Lung (tissue), 12 donors: ENCODE data around the gene MYPN. TPM values are rescaled to one million over a fixed set of nuclear protein-coding genes. Genes with fewer than 3 reads are reported as not detected.

Source experiments
- ATAC-seq: fragments of 200-7000 bp; cut with Tn5 transposase; one replicate; pipeline ENCODE4 v1.9.1; 2020; ENCODE audit warnings: moderate number of reproducible peaks; ENCODE audit not compliant: insufficient read depth, low FRiP score
- DNase-seq, 3 donors: peaks; one replicate each; pipeline ENCODE4 v3.0.0-alpha.2; 2013 to 2017
- H3K27ac ChIP-seq, 2 donors: one replicate each; pipeline ENCODE4 v1.5.1; 2013; ENCODE audit warnings: mild to moderate bottlenecking in 2 of 2, moderate library complexity in 2 of 2, control low read depth in 1 of 2, inconsistent platforms in 1 of 2, low read depth in 1 of 2, low read length in 1 of 2
- H3K27me3 ChIP-seq, 3 donors: one replicate each; pipeline ENCODE4 v1.5.1; 2013; ENCODE audit warnings: low read length in 2 of 3; ENCODE audit not compliant: control insufficient read depth in 3 of 3, insufficient read depth in 3 of 3
- H3K36me3 ChIP-seq, 4 donors: one replicate each; pipeline ENCODE4 v1.5.1; 2013; ENCODE audit warnings: low read length in 4 of 4, mild to moderate bottlenecking in 1 of 4, moderate library complexity in 1 of 4; ENCODE audit not compliant: control insufficient read depth in 4 of 4, insufficient read depth in 4 of 4
- H3K4me1 ChIP-seq, 5 donors: one replicate each; pipeline ENCODE4 v1.5.1; 2013; ENCODE audit warnings: low read length in 5 of 5, mild to moderate bottlenecking in 2 of 5, moderate library complexity in 1 of 5; ENCODE audit not compliant: control insufficient read depth in 5 of 5, insufficient read depth in 5 of 5
- H3K4me3 ChIP-seq: one replicate; pipeline ENCODE4 v1.5.1; 2013; ENCODE audit warnings: mild to moderate bottlenecking, control low read depth, moderate library complexity
- H3K9ac ChIP-seq, 2 donors: one replicate each; pipeline ENCODE4 v1.5.1; 2013; ENCODE audit warnings: low read length in 2 of 2, control low read depth in 1 of 2; ENCODE audit not compliant: insufficient read depth in 1 of 2
- H3K9me3 ChIP-seq, 4 donors: one replicate each; pipeline ENCODE4 v1.5.1; 2013; ENCODE audit warnings: low read length in 3 of 4, mild to moderate bottlenecking in 1 of 4, moderate library complexity in 1 of 4; ENCODE audit not compliant: control insufficient read depth in 4 of 4, insufficient read depth in 3 of 4
- CTCF ChIP-seq: IDR thresholded peaks from 2 replicates; pipeline ENCODE4 v1.5.1; 2012; ENCODE audit warnings: mild to moderate bottlenecking; ENCODE audit errors: control extremely low read depth, extremely low read depth
- WGBS, 2 donors: extraction: QIAGEN DNeasy Blood & Tissue Kit; methylation state at CpG; one replicate each; pipeline ENCODE4 v1.1.7; 2013; 5-methylcytosine and 5-hydroxymethylcytosine counted together
- polyA plus RNA-seq, 2 donors: library from polyadenylated mRNA; stranded (reverse); fragments of 200-250 nt; gene quantifications; one replicate each; pipeline ENCODE4 v1.2.1, GENCODE V29; 2013
- total RNA-seq, 2 donors: library from RNA; depleted of rRNA in 1 of 2; stranded (reverse); fragments of >200 nt in 1 of 2; gene quantifications; one replicate each; pipeline ENCODE4 v1.2.1, GENCODE V29; 2014 to 2021
- donor health status: control.
- donor health status: control.
- donor health status: Bipolar disorder and iron deficiency.
- donor health status: healthy.
- donor health status: DM: yes; HTN: yes; CAD: no.

The MYPN gene
- total and polyA plus RNA-seq, 4 donors: 0.01 to 0.28 (median 0.04) TPM

- no peaks in the 10 kb centered on the region for H3K9me3 ChIP-seq
- no peaks in the 10 kb centered on the region for H3K27me3 ChIP-seq
- H3K36me3 ChIP-seq: no peaks in the 10 kb centered on the region
- DNase-seq: no peak
- no peak overlapping the region for H3K9ac ChIP-seq
- no peak overlapping the region for H3K4me3 ChIP-seq
- WGBS, 2 donors: 11 to 25% methylated on average over 2 of the region's 2 CpGs
- H3K27ac ChIP-seq: peak overlapping the region in 1 of 2 donors; percentile 84
- peaks cover 0 to 13% (median 0%) of the 10 kb centered on the region in 5 donors for H3K4me1 ChIP-seq
- no peak for TF ChIP-seq CTCF
- no peak for ATAC-seq
These were observed 21.4 kb upstream of the MYPN start for GRCh38 chr10:68087685-68088401.

DNA sequence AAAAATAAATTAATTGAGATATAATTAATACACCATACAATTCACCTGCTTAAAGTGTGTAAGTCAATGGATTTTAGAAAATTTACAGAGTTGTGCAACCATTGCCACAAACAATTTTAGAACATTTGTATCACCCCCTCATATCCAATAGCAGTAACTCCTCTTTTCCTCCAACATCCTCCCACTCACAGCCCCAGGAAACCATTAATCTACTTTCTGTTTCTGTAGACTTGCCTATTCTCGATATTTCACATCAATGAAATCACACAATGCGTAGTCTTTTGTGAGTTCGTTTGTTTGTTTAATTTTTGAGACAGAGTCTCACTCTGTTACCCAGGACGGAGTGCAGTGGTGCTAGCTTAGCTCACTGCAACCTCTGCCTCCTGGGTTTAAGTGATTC is 20.5 kb upstream of the MYPN start:
- Histone ChIP-seq H3K4me1 (peaks cover 0 to 4% (median 0%) of the 10 kb centered on the region in 5 donors), H3K4me3 (no peak overlapping the region), H3K36me3 (no peaks in the 10 kb centered on the region), H3K27me3 (no peaks in the 10 kb centered on the region), H3K9ac (no peak overlapping the region), H3K9me3 (no peaks in the 10 kb centered on the region), H3K27ac (no peak overlapping the region)
- ATAC-seq (no peak), DNase-seq (no peak)
- no peak for TF ChIP-seq CTCF
- WGBS, 2 donors: 46 to 58% methylated on average over 4 of the region's 4 CpGs

GRCh38 chr10:68090586-68090985 is 18.7 kb upstream of the MYPN start:
- no peaks in the 10 kb centered on the region for H3K36me3 ChIP-seq
- no peaks in the 10 kb centered on the region for H3K9me3 ChIP-seq
- H3K4me1 ChIP-seq: peaks cover 0 to 2% (median 0%) of the 10 kb centered on the region in 5 donors
- H3K27ac ChIP-seq: no peak overlapping the region
- ATAC-seq (no peak), DNase-seq (no peak)
- TF ChIP-seq CTCF: no peak
- WGBS, 2 donors: 88 to 92% methylated on average over 4 of the region's 4 CpGs
- no peaks in the 10 kb centered on the region for H3K27me3 ChIP-seq
- no peak overlapping the region for H3K9ac ChIP-seq
- no peak overlapping the region for H3K4me3 ChIP-seq

GRCh38 chr10:68092512-68092911 is 16.8 kb upstream of the MYPN start:
- H3K9me3 ChIP-seq: no peaks in the 10 kb centered on the region
- ATAC-seq (no peak), DNase-seq (no peak)
- H3K4me1 ChIP-seq: peaks cover 0 to 2% (median 0%) of the 10 kb centered on the region in 5 donors
- H3K36me3 ChIP-seq: no peaks in the 10 kb centered on the region
- H3K4me3 ChIP-seq: no peak overlapping the region
- H3K9ac ChIP-seq: no peak overlapping the region
- no peaks in the 10 kb centered on the region for H3K27me3 ChIP-seq
- TF ChIP-seq CTCF: no peak
- H3K27ac ChIP-seq: no peak overlapping the region
- WGBS, 2 donors: 96% methylated on average over 2 of the region's 2 CpGs
